ENCODE results near the gene MYOCD. TPM values are rescaled to one million over a fixed set of nuclear protein-coding genes. Genes with fewer than 3 reads are reported as not detected.

The MYOCD gene
- total RNA-seq, 2 experiments from 2014 or later = not detected

DNA sequence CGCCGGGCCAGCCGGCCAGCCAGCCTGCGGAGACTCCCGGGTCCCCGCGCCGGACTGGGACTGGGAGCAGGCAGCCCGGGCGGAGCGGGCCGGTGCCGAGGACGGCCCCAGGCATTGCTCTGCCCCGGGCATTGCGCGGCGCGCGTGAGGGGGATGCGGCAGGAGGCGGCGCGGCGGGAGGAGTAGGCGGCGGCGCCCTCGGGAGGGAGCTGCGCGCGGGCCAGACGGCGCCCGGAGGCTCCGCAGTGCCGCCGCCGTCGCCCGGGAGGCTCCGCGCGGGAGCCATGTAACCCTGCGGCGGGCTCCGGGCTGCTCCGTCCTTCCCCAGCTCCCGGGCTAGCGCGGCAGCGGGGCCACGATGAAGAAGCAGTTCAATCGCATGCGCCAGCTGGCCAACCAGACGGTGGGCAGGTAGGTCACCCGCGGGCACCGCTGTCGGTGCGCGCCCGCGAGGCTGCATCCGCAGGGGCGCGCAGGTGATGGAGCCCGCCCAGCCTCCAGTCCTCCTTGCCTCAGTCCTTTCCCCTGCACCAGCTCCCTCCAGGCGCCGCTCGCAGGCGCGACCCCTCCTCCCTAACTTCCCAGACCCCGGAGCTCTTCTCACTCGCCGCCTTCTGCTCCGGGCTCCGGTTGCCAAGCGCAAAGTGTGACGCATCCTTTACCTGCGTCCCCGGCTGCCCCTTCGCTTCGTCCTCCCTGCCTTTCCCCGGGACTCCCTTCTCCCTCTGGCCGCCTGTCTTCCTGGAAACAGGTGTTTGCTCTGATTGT, 124.0 kb downstream of the MYOCD start, which contains the start of gene ARHGAP44:
ARHGAP44 (plus strand) TSS at position 18 of the 768 bp plus-strand sequence; CDS start at position 359, 341 bp downstream.
- ATAC-seq (peak; percentile 68), DNase-seq (peak; percentile 7)
- Mint-ChIP-seq H3K27me3 (peaks cover 32% of the 10 kb centered on the region), H3K4me3 (peak within 1 kb of the TSS; percentile 62), H3K9me3 (ENCODE audit: low read depth) (no peaks in the 10 kb centered on the region), H3K27ac (no peak within 1 kb of the TSS), H3K4me1 (peaks cover 7% of the 10 kb centered on the region), H3K36me3 (ENCODE audit: low read depth) (no peaks in the 10 kb centered on the region)
- ChIA-PET POLR2A (interaction anchor here (0.5 kb wide), 1 partner anchor 1106 kb away, joined by 3 read pairs; no protein-coding TSS in a partner anchor), CTCF (no interaction called here)
- intact Hi-C loops (cut with DNase I, micrococcal nuclease) = loop anchor here in 1 of 2 experiments (1.0 to 10.0 kb wide), 2 partner anchors 65 to 229 kb away; partner anchors contain the start of gene ELAC2

DNA sequence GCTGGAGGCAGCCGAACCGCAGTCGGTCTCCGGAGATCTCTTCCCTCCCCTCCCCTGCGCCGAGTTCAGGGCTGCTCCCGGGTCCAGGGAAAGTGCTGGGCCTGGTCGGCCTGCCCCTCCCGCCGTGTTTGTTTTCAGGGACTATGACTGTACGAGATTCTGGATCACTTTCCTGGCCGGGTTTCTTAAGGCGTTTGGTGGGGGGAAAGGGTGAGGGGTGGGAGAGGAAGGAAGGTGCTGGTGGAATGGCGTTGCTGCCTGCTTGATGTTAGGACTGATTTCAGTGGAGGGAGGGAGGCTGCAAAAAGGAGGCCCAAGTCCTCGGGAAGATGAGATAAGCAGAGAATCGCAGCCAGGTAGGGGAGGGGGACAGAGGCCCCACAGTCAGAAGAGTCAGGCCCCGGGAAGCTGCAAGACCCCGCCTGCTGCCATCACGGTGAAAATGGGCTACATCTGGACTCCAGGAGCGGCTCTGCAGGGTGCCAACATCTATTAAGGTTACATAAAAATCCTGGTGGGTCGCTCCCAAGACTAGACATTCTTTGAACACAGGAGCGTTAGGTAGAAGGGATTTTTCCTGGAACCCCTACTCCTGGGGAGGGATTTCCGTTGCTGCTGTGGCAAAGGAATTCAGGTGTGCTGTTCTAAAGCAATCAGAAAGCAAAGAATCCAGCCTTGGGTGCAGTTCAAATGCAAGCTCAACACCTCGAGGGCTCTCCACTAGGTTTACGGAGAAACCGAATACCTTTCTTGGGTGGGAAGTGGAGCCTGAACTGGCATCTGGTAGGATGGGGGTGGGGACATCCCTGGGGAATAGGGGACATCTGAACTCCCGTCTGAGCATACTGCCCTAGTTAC, 124.8 kb downstream of the MYOCD start:
- Mint-ChIP-seq H3K27me3 (peaks cover 32% of the 10 kb centered on the region), H3K4me3 (peak overlapping the region; percentile 62), H3K9me3 (ENCODE audit: low read depth) (no peaks in the 10 kb centered on the region), H3K4me1 (peaks cover 7% of the 10 kb centered on the region), H3K36me3 (ENCODE audit: low read depth) (no peaks in the 10 kb centered on the region), H3K27ac (no peak overlapping the region)
- intact Hi-C loops (cut with DNase I, micrococcal nuclease) = loop anchor here in 1 of 2 experiments (10.0 kb wide), 1 partner anchor 64 kb away; no protein-coding TSS in a partner anchor
- DNase-seq (no peak), ATAC-seq (no peak)
- ChIA-PET CTCF (no interaction called here), POLR2A (interaction anchor here (0.5 kb wide), 1 partner anchor 1107 kb away, joined by 3 read pairs; no protein-coding TSS in a partner anchor)

GRCh38 chr17:12794919-12795532, 129.3 kb downstream of the MYOCD start:
- peaks cover 23% of the 10 kb centered on the region for H3K27me3 Mint-ChIP-seq
- H3K36me3 Mint-ChIP-seq (ENCODE audit: low read depth) = no peaks in the 10 kb centered on the region
- intact Hi-C loops (cut with DNase I, micrococcal nuclease) = loop anchor here in 1 of 2 experiments (10.0 kb wide), 1 partner anchor 60 kb away; no protein-coding TSS in a partner anchor
- no peak overlapping the region for H3K4me3 Mint-ChIP-seq
- peaks cover 9% of the 10 kb centered on the region for H3K9me3 Mint-ChIP-seq (ENCODE audit: low read depth)
- no peak for DNase-seq
- ChIA-PET POLR2A (no interaction called here), CTCF (no interaction called here)
- peaks cover 4% of the 10 kb centered on the region for H3K4me1 Mint-ChIP-seq
- ATAC-seq = no peak
- no peak overlapping the region for H3K27ac Mint-ChIP-seq

DNA sequence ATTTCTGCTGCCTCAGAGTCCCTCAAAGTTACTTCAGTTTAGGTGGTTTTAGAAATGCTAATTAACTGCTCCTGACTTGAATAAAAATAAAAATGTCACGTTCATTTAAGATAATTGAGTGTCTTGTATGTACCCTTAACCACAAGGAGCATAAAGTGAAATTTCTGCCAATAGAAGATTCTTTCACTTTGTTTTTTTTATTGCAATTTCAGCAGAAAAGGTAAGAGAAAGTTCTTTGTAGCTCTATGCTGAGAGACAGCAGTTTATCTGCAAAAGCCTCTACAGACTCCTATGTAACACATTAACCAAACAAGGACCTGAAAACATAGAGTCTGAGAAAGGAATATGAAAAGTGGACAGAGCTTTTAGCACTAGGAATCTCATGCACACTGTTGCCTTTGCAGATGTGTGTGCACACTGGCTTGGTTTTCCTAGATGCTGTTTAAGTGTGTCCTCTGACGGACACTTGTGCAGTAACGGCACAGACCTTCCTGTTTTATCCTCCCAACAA, 135.2 kb downstream of the MYOCD start:
- H3K4me1 Mint-ChIP-seq = no peaks in the 10 kb centered on the region
- no peaks in the 10 kb centered on the region for H3K27me3 Mint-ChIP-seq
- no peak overlapping the region for H3K27ac Mint-ChIP-seq
- peaks cover 9% of the 10 kb centered on the region for H3K9me3 Mint-ChIP-seq (ENCODE audit: low read depth)
- intact Hi-C loops (cut with DNase I, micrococcal nuclease) = no loop called here
- POLR2A ChIA-PET = no interaction called here
- CTCF ChIA-PET = no interaction called here
- no peak for DNase-seq
- H3K4me3 Mint-ChIP-seq = no peak overlapping the region
- no peak for ATAC-seq
- H3K36me3 Mint-ChIP-seq (ENCODE audit: low read depth) = no peaks in the 10 kb centered on the region

DNA sequence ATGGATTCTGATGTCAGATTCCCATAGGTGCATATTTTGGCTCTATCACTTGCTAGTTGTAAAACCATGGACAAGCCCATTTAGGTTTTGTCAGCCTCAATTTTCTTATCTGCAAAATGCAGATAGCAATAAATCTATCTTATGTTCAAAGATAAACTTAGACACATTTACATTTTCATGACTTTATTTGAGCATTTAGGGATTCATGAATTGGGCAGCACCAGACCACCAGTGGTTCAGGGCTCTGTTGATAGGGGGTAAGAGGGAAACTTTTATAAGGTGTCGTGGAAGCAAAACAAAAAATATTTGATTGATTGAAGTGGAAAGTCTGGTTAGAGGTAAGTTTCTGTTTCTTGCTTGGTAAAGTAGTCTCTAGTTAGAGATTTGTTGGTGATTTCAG, 140.9 kb downstream of the MYOCD start:
- ATAC-seq = no peak
- Mint-ChIP-seq H3K36me3 (ENCODE audit: low read depth) (no peaks in the 10 kb centered on the region), H3K27ac (no peak overlapping the region), H3K4me3 (no peak overlapping the region), H3K4me1 (no peaks in the 10 kb centered on the region), H3K9me3 (ENCODE audit: low read depth) (peaks cover 21% of the 10 kb centered on the region), H3K27me3 (no peaks in the 10 kb centered on the region)
- POLR2A ChIA-PET = no interaction called here
- DNase-seq = no peak
- CTCF ChIA-PET = no interaction called here
- intact Hi-C loops (cut with DNase I, micrococcal nuclease) = no loop called here

- no peak for DNase-seq
- Mint-ChIP-seq H3K4me1 (no peaks in the 10 kb centered on the region), H3K9me3 (ENCODE audit: low read depth) (peaks cover 21% of the 10 kb centered on the region), H3K27me3 (no peaks in the 10 kb centered on the region), H3K36me3 (ENCODE audit: low read depth) (no peaks in the 10 kb centered on the region), H3K27ac (no peak overlapping the region), H3K4me3 (no peak overlapping the region)
- CTCF ChIA-PET = no interaction called here
- POLR2A ChIA-PET = no interaction called here
- no peak for ATAC-seq
- intact Hi-C loops (cut with DNase I, micrococcal nuclease) = no loop called here
Observed at GRCh38 chr17:12808723-12809122, 143.0 kb downstream of the MYOCD start.

- Mint-ChIP-seq H3K36me3 (ENCODE audit: low read depth) (no peaks in the 10 kb centered on the region), H3K27ac (no peak overlapping the region), H3K9me3 (ENCODE audit: low read depth) (peaks cover 16% of the 10 kb centered on the region), H3K4me3 (no peak overlapping the region), H3K27me3 (no peaks in the 10 kb centered on the region), H3K4me1 (no peaks in the 10 kb centered on the region)
- ATAC-seq (no peak), DNase-seq (no peak)
- CTCF ChIA-PET = no interaction called here
- intact Hi-C loops (cut with DNase I, micrococcal nuclease) = no loop called here
- POLR2A ChIA-PET = no interaction called here
Observed at GRCh38 chr17:12812877-12813276, 147.2 kb downstream of the MYOCD start.

DNA sequence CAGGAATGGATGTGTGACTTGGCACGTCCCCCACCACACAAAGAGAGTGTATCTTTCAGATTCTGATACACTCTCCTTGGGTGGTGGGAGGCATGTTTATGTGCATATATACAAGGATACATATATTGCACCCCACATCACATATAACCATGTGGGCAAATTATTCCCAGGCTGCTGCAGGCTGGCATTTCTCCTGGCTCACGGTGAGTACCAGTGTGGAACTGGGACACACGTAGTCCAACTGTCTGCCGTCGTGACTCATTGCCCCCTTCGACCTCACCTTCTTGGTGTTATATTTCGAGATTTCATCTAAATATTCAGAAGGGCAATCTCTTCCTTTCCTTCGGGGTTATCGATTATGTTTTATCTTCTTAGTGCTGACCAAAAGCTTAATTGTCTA, 148.0 kb downstream of the MYOCD start:
- no peak for ATAC-seq

GRCh38 chr17:12814718-12815117, 149.0 kb downstream of the MYOCD start:
- ATAC-seq (no peak), DNase-seq (no peak)
- Mint-ChIP-seq H3K27ac (no peak overlapping the region), H3K9me3 (ENCODE audit: low read depth) (peaks cover 7% of the 10 kb centered on the region), H3K4me1 (no peaks in the 10 kb centered on the region), H3K27me3 (no peaks in the 10 kb centered on the region), H3K36me3 (ENCODE audit: low read depth) (no peaks in the 10 kb centered on the region), H3K4me3 (no peak overlapping the region)
- ChIA-PET CTCF (interaction anchor here (0.6 kb wide), 1 partner anchor 41 kb away, joined by 3 read pairs; no protein-coding TSS in a partner anchor), POLR2A (no interaction called here)
- intact Hi-C loops (cut with DNase I, micrococcal nuclease) = no loop called here

More for the DNA sequence above, 148.0 kb downstream of the MYOCD start:
- intact Hi-C loops (cut with DNase I, micrococcal nuclease) = no loop called here
- ChIA-PET POLR2A (no interaction called here), CTCF (no interaction called here)
- Mint-ChIP-seq H3K27ac (no peak overlapping the region), H3K36me3 (ENCODE audit: low read depth) (no peaks in the 10 kb centered on the region), H3K4me1 (no peaks in the 10 kb centered on the region), H3K9me3 (ENCODE audit: low read depth) (peaks cover 15% of the 10 kb centered on the region), H3K27me3 (no peaks in the 10 kb centered on the region), H3K4me3 (no peak overlapping the region)
- no peak for DNase-seq

- intact Hi-C loops (cut with DNase I, micrococcal nuclease) = no loop called here
- H3K27me3 Mint-ChIP-seq = no peaks in the 10 kb centered on the region
- H3K4me1 Mint-ChIP-seq = no peaks in the 10 kb centered on the region
- H3K27ac Mint-ChIP-seq = no peak overlapping the region
- CTCF ChIA-PET = no interaction called here
- DNase-seq (no peak), ATAC-seq (no peak)
- POLR2A ChIA-PET = no interaction called here
- no peaks in the 10 kb centered on the region for H3K36me3 Mint-ChIP-seq (ENCODE audit: low read depth)
- H3K9me3 Mint-ChIP-seq (ENCODE audit: low read depth) = peaks cover 6% of the 10 kb centered on the region
- no peak overlapping the region for H3K4me3 Mint-ChIP-seq
Observed at GRCh38 chr17:12815642-12816141, 150.0 kb downstream of the MYOCD start.
